ENCODE results near the gene BMP7. TPM values are rescaled to one million over a fixed set of nuclear protein-coding genes. Genes with fewer than 3 reads are reported as not detected.
"Not testable (repeated sequence)": the region's sequence is repeated elsewhere in the genome, so short reads cannot be mapped to it uniquely, and the experiment has no call there.

The BMP7 gene
- total RNA-seq, 1 donor from 2014 or later, result 23.0 TPM

GRCh38 chr20:57161478-57162361, 104.7 kb downstream of the BMP7 start:
- Mint-ChIP-seq H3K9me3 (peaks cover 6% of the 10 kb centered on the region), H3K36me3 (no peaks in the 10 kb centered on the region), H3K4me3 (no peak overlapping the region), H3K27ac (no peak overlapping the region), H3K4me1 (no peaks in the 10 kb centered on the region), H3K27me3 (ENCODE audit: low read depth) (no peaks in the 10 kb centered on the region)
- TF ChIP-seq CTCF (IDR thresholded peaks at IDR 0.05; ENCODE audit: unreplicated experiment), result no peak
- DNase-seq (ENCODE audit: low spot score in 2 of 2, unreplicated experiment in 2 of 2), result no peak

DNA sequence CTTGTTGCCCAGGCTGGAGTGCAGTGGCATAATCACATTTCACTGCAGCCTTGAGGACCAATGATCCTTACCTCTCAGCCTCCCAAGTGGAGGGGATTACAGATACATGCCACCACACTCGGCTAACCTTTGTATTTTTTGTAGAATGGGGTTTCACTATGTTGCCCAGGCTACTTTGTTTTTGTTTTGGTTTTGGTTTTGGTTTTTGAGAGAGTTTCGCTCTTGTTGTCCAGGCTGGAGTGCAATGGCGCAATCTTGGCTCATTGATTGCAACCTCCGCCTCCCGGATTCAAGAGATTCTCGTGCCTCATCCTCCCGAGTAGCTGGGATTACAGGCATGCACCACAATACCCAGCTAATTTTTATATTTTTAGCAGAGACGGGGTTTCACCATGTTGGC, 105.5 kb downstream of the BMP7 start:
- Mint-ChIP-seq H3K4me1 (no peaks in the 10 kb centered on the region), H3K4me3 (no peak overlapping the region), H3K27me3 (ENCODE audit: low read depth) (no peaks in the 10 kb centered on the region), H3K36me3 (no peaks in the 10 kb centered on the region), H3K27ac (no peak overlapping the region), H3K9me3 (peaks cover 6% of the 10 kb centered on the region)
- no peak for DNase-seq (ENCODE audit: low spot score in 2 of 2, unreplicated experiment in 2 of 2)
- TF ChIP-seq CTCF (IDR thresholded peaks at IDR 0.05; ENCODE audit: unreplicated experiment), result no peak

- Mint-ChIP-seq H3K27me3 (ENCODE audit: low read depth) (no peaks in the 10 kb centered on the region), H3K9me3 (peaks cover 6% of the 10 kb centered on the region), H3K4me1 (no peaks in the 10 kb centered on the region), H3K4me3 (no peak overlapping the region), H3K36me3 (no peaks in the 10 kb centered on the region), H3K27ac (no peak overlapping the region)
- DNase-seq (ENCODE audit: low spot score in 2 of 2, unreplicated experiment in 2 of 2), result no peak
- no peak for TF ChIP-seq CTCF (IDR thresholded peaks at IDR 0.05; ENCODE audit: unreplicated experiment)
Measured at GRCh38 chr20:57159945-57160610, 106.4 kb downstream of the BMP7 start.

GRCh38 chr20:57159193-57159851, 107.1 kb downstream of the BMP7 start:
- H3K4me1 Mint-ChIP-seq, result no peaks in the 10 kb centered on the region
- H3K4me3 Mint-ChIP-seq, result no peak overlapping the region
- H3K9me3 Mint-ChIP-seq, result peaks cover 6% of the 10 kb centered on the region
- no peaks in the 10 kb centered on the region for H3K27me3 Mint-ChIP-seq (ENCODE audit: low read depth)
- no peak overlapping the region for H3K27ac Mint-ChIP-seq
- no peak for DNase-seq (ENCODE audit: low spot score in 2 of 2, unreplicated experiment in 2 of 2)
- no peaks in the 10 kb centered on the region for H3K36me3 Mint-ChIP-seq
- no peak for TF ChIP-seq CTCF (IDR thresholded peaks at IDR 0.05; ENCODE audit: unreplicated experiment)

- H3K27me3 Mint-ChIP-seq (ENCODE audit: low read depth), result no peaks in the 10 kb centered on the region
- TF ChIP-seq CTCF (IDR thresholded peaks at IDR 0.05; ENCODE audit: unreplicated experiment), result no peak
- no peaks in the 10 kb centered on the region for H3K36me3 Mint-ChIP-seq
- no peaks in the 10 kb centered on the region for H3K9me3 Mint-ChIP-seq
- H3K4me1 Mint-ChIP-seq, result peaks cover 1% of the 10 kb centered on the region
- H3K27ac Mint-ChIP-seq, result no peak overlapping the region
- no peak overlapping the region for H3K4me3 Mint-ChIP-seq
- no peak for DNase-seq (ENCODE audit: low spot score in 2 of 2, unreplicated experiment in 2 of 2)
Measured at GRCh38 chr20:57158474-57158873, 108.0 kb downstream of the BMP7 start.

DNA sequence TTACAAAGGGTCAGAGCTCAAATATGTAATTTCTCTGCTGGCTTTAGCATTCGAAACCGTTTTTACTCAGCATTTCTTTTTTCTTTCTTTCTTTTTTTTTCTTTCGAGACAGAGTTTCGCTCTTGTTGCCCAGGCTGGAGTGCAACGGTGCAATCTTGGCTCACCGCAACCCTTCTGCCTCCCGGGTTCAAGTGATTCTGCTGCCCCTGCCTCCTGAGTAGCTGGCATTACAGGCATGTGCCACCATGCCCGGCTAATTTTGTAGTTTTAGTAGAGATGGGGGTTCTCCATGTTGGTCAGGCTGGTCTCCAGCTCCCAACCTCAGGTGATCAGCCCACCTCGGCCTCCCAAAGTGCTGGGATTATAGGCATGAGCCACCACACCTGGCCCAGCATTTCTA, 108.7 kb downstream of the BMP7 start:
- not testable (repeated sequence) for H3K36me3 Mint-ChIP-seq, H3K9me3 Mint-ChIP-seq

More for the DNA sequence above, 108.7 kb downstream of the BMP7 start:
- H3K27ac Mint-ChIP-seq; DNase-seq (ENCODE audit: low spot score in 2 of 2, unreplicated experiment in 2 of 2); H3K4me1 Mint-ChIP-seq; H3K4me3 Mint-ChIP-seq; H3K27me3 Mint-ChIP-seq (ENCODE audit: low read depth): not testable (repeated sequence)
